ENCODE data around the gene EDEM3. TPM values are rescaled to one million over a fixed set of nuclear protein-coding genes. Genes with fewer than 3 reads are reported as not detected.

EDEM3 gene
- total RNA-seq, 4 donors from 2014 or later = 22.8 to 34.7 (median 31.3) TPM

GRCh38 chr1:184755226-184756065, 788 bp upstream of the EDEM3 start:
- Histone ChIP-seq H3K27me3 (no peaks in the 10 kb centered on the region), H3K27ac (peak overlapping the region; percentile 19 to 98 (median 96)), H3K36me3 (no peaks in the 10 kb centered on the region), H3K4me1 (peaks cover 0 to 27% (median 0%) of the 10 kb centered on the region in 3 donors), H3K9me3 (no peaks in the 10 kb centered on the region), H3K4me3 (peak overlapping the region; percentile 58 to 90)
- 4 to 8% methylated on average over 16 to 18 of the region's 27 CpGs for WGBS, 2 donors (ENCODE audit: low coverage in 1 of 2)
- peak; percentile 16 for ATAC-seq
- no peak for TF ChIP-seq EP300 (IDR thresholded peaks at IDR 0.05)

GRCh38 chr1:184753608-184754475, 816 bp downstream of the EDEM3 start:
- TF ChIP-seq EP300 (IDR thresholded peaks at IDR 0.05) = no peak
- TF ChIP-seq POLR2A (IDR thresholded peaks at IDR 0.05) = no peak
- no peak for TF ChIP-seq CTCF (IDR thresholded peaks at IDR 0.05)
- TF ChIP-seq POLR2AphosphoS5 (IDR thresholded peaks at IDR 0.05) = no peak
- 5% methylated on average over 9 to 12 of the region's 43 CpGs for WGBS, 2 donors (ENCODE audit: low coverage in 1 of 2)
- H3K9me3 ChIP-seq = no peaks in the 10 kb centered on the region
- no peaks in the 10 kb centered on the region for H3K27me3 ChIP-seq
- H3K4me1 ChIP-seq = peaks cover 0 to 33% (median 0%) of the 10 kb centered on the region in 3 donors
- no peak for ATAC-seq
- peak overlapping the region; percentile 65 to 90 for H3K4me3 ChIP-seq
- H3K27ac ChIP-seq = peak overlapping the region; percentile 67 to 98 (median 96)
- no peaks in the 10 kb centered on the region for H3K36me3 ChIP-seq

- Histone ChIP-seq H3K4me1 (peaks cover 0 to 33% (median 0%) of the 10 kb centered on the region in 3 donors), H3K4me3 (peak overlapping the region in 1 of 2 donors; percentile 90), H3K27me3 (no peaks in the 10 kb centered on the region), H3K27ac (no peak overlapping the region), H3K9me3 (no peaks in the 10 kb centered on the region), H3K36me3 (no peaks in the 10 kb centered on the region)
- WGBS, 2 donors (ENCODE audit: low coverage in 1 of 2) = 64 to 67% methylated on average over 1 to 5 of the region's 5 CpGs
- TF ChIP-seq EP300 (IDR thresholded peaks at IDR 0.05) = no peak
- no peak for TF ChIP-seq POLR2A (IDR thresholded peaks at IDR 0.05)
- TF ChIP-seq CTCF (IDR thresholded peaks at IDR 0.05) = no peak
- TF ChIP-seq POLR2AphosphoS5 (IDR thresholded peaks at IDR 0.05) = no peak
- no peak for ATAC-seq
These were observed 1.5 kb downstream of the EDEM3 start for GRCh38 chr1:184753117-184753516.

GRCh38 chr1:184752656-184753055, 2.0 kb downstream of the EDEM3 start:
- H3K9me3 ChIP-seq = no peaks in the 10 kb centered on the region
- no peak for ATAC-seq
- no peaks in the 10 kb centered on the region for H3K27me3 ChIP-seq
- H3K36me3 ChIP-seq = no peaks in the 10 kb centered on the region
- H3K4me1 ChIP-seq = peaks cover 0 to 33% (median 0%) of the 10 kb centered on the region in 3 donors
- WGBS, 2 donors (ENCODE audit: low coverage in 1 of 2) = 84 to 91% methylated on average over 2 of the region's 2 CpGs
- TF ChIP-seq EP300 (IDR thresholded peaks at IDR 0.05) (no peak), POLR2AphosphoS5 (IDR thresholded peaks at IDR 0.05) (no peak), CTCF (IDR thresholded peaks at IDR 0.05) (no peak), POLR2A (IDR thresholded peaks at IDR 0.05) (no peak)
- no peak overlapping the region for H3K4me3 ChIP-seq
- no peak overlapping the region for H3K27ac ChIP-seq

- H3K27me3 ChIP-seq = no peaks in the 10 kb centered on the region
- H3K27ac ChIP-seq = no peak overlapping the region
- no peak overlapping the region for H3K4me3 ChIP-seq
- peaks cover 0 to 46% (median 0%) of the 10 kb centered on the region in 3 donors for H3K4me1 ChIP-seq
- H3K36me3 ChIP-seq = no peaks in the 10 kb centered on the region
- H3K9me3 ChIP-seq = no peaks in the 10 kb centered on the region
- WGBS, 2 donors (ENCODE audit: low coverage in 1 of 2) = 42 to 45% methylated on average over 2 of the region's 2 CpGs
- TF ChIP-seq POLR2A (IDR thresholded peaks at IDR 0.05) = no peak
- TF ChIP-seq POLR2AphosphoS5 (IDR thresholded peaks at IDR 0.05) = no peak
- TF ChIP-seq EP300 (IDR thresholded peaks at IDR 0.05) = no peak
- no peak for TF ChIP-seq CTCF (IDR thresholded peaks at IDR 0.05)
- ATAC-seq = no peak
These were observed 5.9 kb downstream of the EDEM3 start for GRCh38 chr1:184748740-184749139.

All from gastroesophageal sphincter (tissue), 4 donors.